H1 (cell line): ENCODE data around the gene DUOXA2. TPM values are rescaled to one million over a fixed set of nuclear protein-coding genes. Genes with fewer than 3 reads are reported as not detected.

Source experiments
- CTCF ChIA-PET: fragments of 300-600 bp; sonication (Branson Sonifier 250); formaldehyde crosslinking; loops from one replicate; lab custom pipeline; 2021; ENCODE audit not compliant: partially characterized antibody; lab: Charles Lee
- POLR2A ChIA-PET: fragments of 300-600 bp; sonication (Branson Sonifier 250); formaldehyde crosslinking; loops from one replicate; lab custom pipeline; 2021; ENCODE audit warnings: inconsistent platforms; ENCODE audit not compliant: partially characterized antibody; lab: Charles Lee
- DNase-seq, 2 experiments: peaks; one replicate each; pipeline versions ENCODE4 v3.0.0 to v3.0.0-alpha.2; 2010 to 2022; ENCODE audit warnings: low spot score in 2 of 2, low read depth in 1 of 2, mixed read lengths in 1 of 2
- FAIRE-seq: peaks from 2 replicates; lab custom pipeline; 2011; peaks lifted over from hg19 to GRCh38; lab: Jason Lieb, UNC
- H2AFZ ChIP-seq: 2 replicates; pipeline ENCODE4 v1.8.1; 2012; ENCODE audit warnings: low read length, inconsistent platforms
- H2AK5ac ChIP-seq: 2 replicates; pipeline ENCODE4 v1.6.1; 2013; ENCODE audit warnings: low read depth, low read length
- H2BK120ac ChIP-seq: replicated peaks from 2 replicates; pipeline ENCODE3; 2013; ENCODE audit warnings: low read depth, low read length, inconsistent platforms
- H2BK12ac ChIP-seq: 2 replicates; pipeline ENCODE4 v1.6.1; 2013; ENCODE audit warnings: low read depth, low read length
- H2BK15ac ChIP-seq: 2 replicates; pipeline ENCODE4 v1.6.1; 2013; ENCODE audit warnings: low read length
- H2BK20ac ChIP-seq: 2 replicates; pipeline ENCODE4 v1.6.1; 2013; ENCODE audit warnings: low read length
- H2BK5ac ChIP-seq: 2 replicates; pipeline ENCODE4 v1.6.1; 2013; ENCODE audit warnings: low read depth, low read length
- H3K14ac ChIP-seq: 2 replicates; pipeline ENCODE4 v1.6.1; 2013; ENCODE audit warnings: inconsistent platforms; ENCODE audit not compliant: insufficient read length
- H3K18ac ChIP-seq: 2 replicates; pipeline ENCODE4 v1.6.1; 2013; ENCODE audit warnings: low read length; ENCODE audit errors: extremely low read depth
- H3K23ac ChIP-seq: 2 replicates; pipeline ENCODE4 v1.6.1; 2013; ENCODE audit warnings: inconsistent platforms; ENCODE audit not compliant: insufficient read length
- H3K23me2 ChIP-seq: 2 replicates; pipeline ENCODE4 v1.6.1; 2013; ENCODE audit warnings: low read depth, low read length
- H3K27ac ChIP-seq: 2 replicates; pipeline ENCODE4 v1.6.1; 2011; ENCODE audit warnings: low read depth, low read length, inconsistent platforms
- H3K27me3 ChIP-seq, 4 experiments: replicated peaks in 1 of 4; 1 replicate in 1 of 4; 2 replicates in 3 of 4; pipeline versions ENCODE4 v1.6.1 to v1.8.1; 2011 to 2013; ENCODE audit warnings: low read length in 3 of 4, mild to moderate bottlenecking in 3 of 4, inconsistent platforms in 2 of 4, mixed read lengths in 2 of 4, moderate library complexity in 1 of 4; ENCODE audit not compliant: control insufficient read depth in 3 of 4, insufficient read depth in 3 of 4; ENCODE audit errors: extremely low read depth in 1 of 4
- H3K36me3 ChIP-seq, 4 experiments: 2 replicates each; pipeline versions ENCODE4 v1.6.1 to v1.8.1; 2011 to 2013; ENCODE audit warnings: mild to moderate bottlenecking in 4 of 4, low read length in 3 of 4, moderate library complexity in 2 of 4, control low read depth in 1 of 4, inconsistent platforms in 1 of 4; ENCODE audit not compliant: insufficient read depth in 4 of 4, control insufficient read depth in 2 of 4
- H3K4ac ChIP-seq: replicated peaks from 2 replicates; pipeline ENCODE3; 2013; ENCODE audit warnings: low read length, low read depth, mixed read lengths, inconsistent platforms; ENCODE audit not compliant: insufficient read length
- H3K4me1 ChIP-seq, 4 experiments: replicated peaks in 1 of 4; 1 replicate in 1 of 4; 2 replicates in 3 of 4; pipeline versions ENCODE4 v1.6.1 to v1.8.1; 2011 to 2013; ENCODE audit warnings: low read length in 3 of 4, inconsistent platforms in 2 of 4, mixed read lengths in 1 of 4; ENCODE audit not compliant: insufficient read depth in 4 of 4, control insufficient read depth in 3 of 4
- H3K4me2 ChIP-seq, 2 experiments: 2 replicates each; pipeline versions ENCODE4 v1.6.1 to v1.8.1; 2011 to 2013; ENCODE audit warnings: low read depth in 2 of 2, low read length in 2 of 2, control low read depth in 1 of 2, inconsistent platforms in 1 of 2, mild to moderate bottlenecking in 1 of 2; ENCODE audit not compliant: insufficient read depth in 1 of 2
- H3K4me3 ChIP-seq, 4 experiments: fragments of 200-600, 300-600 bp in 1 of 4; sonication (generic), shearing (Covaris generic), sonication (Bioruptor Twin) in 1 of 4; 2 replicates each; pipeline versions ENCODE4 v1.5.1 to v1.8.1; 2011 to 2016; ENCODE audit warnings: low read length in 4 of 4, low read depth in 3 of 4, control low read depth in 2 of 4, inconsistent platforms in 2 of 4, mild to moderate bottlenecking in 2 of 4, mixed read lengths in 1 of 4, moderate library complexity in 1 of 4; ENCODE audit not compliant: insufficient read depth in 2 of 4; ENCODE audit errors: extremely low read depth in 1 of 4
- H3K56ac ChIP-seq: replicated peaks from 2 replicates; pipeline ENCODE3; 2013; ENCODE audit warnings: low read depth, mild to moderate bottlenecking, mixed read lengths, low read length, inconsistent platforms; ENCODE audit not compliant: insufficient read length
- H3K79me1 ChIP-seq: 2 replicates; pipeline ENCODE4 v1.6.1; 2013; ENCODE audit warnings: low read depth, low read length, control low read depth
- H3K79me2 ChIP-seq, 2 experiments: 2 replicates each; pipeline versions ENCODE4 v1.6.1 to v1.8.1; 2012 to 2013; ENCODE audit warnings: low read length in 2 of 2, mild to moderate bottlenecking in 2 of 2, inconsistent platforms in 1 of 2; ENCODE audit not compliant: insufficient read depth in 2 of 2, control insufficient read depth in 1 of 2
- H3K9ac ChIP-seq, 4 experiments: replicated peaks in 1 of 4; 1 replicate in 1 of 4; 2 replicates in 3 of 4; pipeline versions ENCODE4 v1.6.1 to v1.8.1; 2011 to 2013; ENCODE audit warnings: low read depth in 3 of 4, low read length in 3 of 4, control low read depth in 2 of 4, mild to moderate bottlenecking in 2 of 4, moderate library complexity in 2 of 4, inconsistent platforms in 1 of 4; ENCODE audit errors: extremely low read depth in 1 of 4
- H3K9me3 ChIP-seq, 2 experiments: 2 replicates each; pipeline versions ENCODE4 v1.6.1 to v1.8.1; 2012 to 2013; ENCODE audit warnings: mild to moderate bottlenecking in 2 of 2, moderate library complexity in 2 of 2, control low read depth in 1 of 2, inconsistent platforms in 1 of 2, low read depth in 1 of 2, low read length in 1 of 2, mixed read lengths in 1 of 2; ENCODE audit not compliant: insufficient read depth in 2 of 2
- H4K20me1 ChIP-seq, 2 experiments: replicated peaks in 1 of 2; 2 replicates each; pipeline versions ENCODE3 to v1.8.1; 2011 to 2013; ENCODE audit warnings: inconsistent platforms in 2 of 2, low read length in 2 of 2, mild to moderate bottlenecking in 1 of 2; ENCODE audit not compliant: insufficient read depth in 2 of 2, control insufficient read depth in 1 of 2
- H4K5ac ChIP-seq: 2 replicates; pipeline ENCODE4 v1.6.1; 2013; ENCODE audit warnings: low read length, low read depth, mixed read lengths, inconsistent platforms; ENCODE audit not compliant: insufficient read length
- H4K8ac ChIP-seq: 2 replicates; pipeline ENCODE4 v1.8.0; 2013; ENCODE audit warnings: mild to moderate bottlenecking, moderate library complexity, low read length, inconsistent platforms; ENCODE audit not compliant: insufficient read depth; ENCODE audit errors: extremely low read depth
- H4K91ac ChIP-seq: replicated peaks from 2 replicates; pipeline ENCODE3; 2013; ENCODE audit warnings: low read length, mixed read lengths, inconsistent platforms; ENCODE audit not compliant: insufficient read length
- E2F6 ChIP-seq: IDR thresholded peaks from 2 replicates; pipeline ENCODE4 v1.6.1; 2012; ENCODE audit warnings: inconsistent platforms
- KDM4A ChIP-seq: IDR thresholded peaks from one replicate; pipeline ENCODE4 v1.7.1; 2012; ENCODE audit warnings: low read depth, mild to moderate bottlenecking, moderate library complexity, low read length, inconsistent platforms; ENCODE audit not compliant: severe bottlenecking
- MAX ChIP-seq: IDR thresholded peaks from 2 replicates; pipeline ENCODE4 v1.6.1; 2012; ENCODE audit warnings: inconsistent platforms
- TEAD4 ChIP-seq: IDR thresholded peaks from 2 replicates; pipeline ENCODE4 v1.6.1; 2012; ENCODE audit warnings: low read depth, low read length, inconsistent platforms, mixed read lengths
- WGBS, 2 experiments: shearing (Covaris generic) in 1 of 2; methylation state at CpG; one replicate each; pipeline versions ENCODE4 v1.1.6 to v1.1.7; 2013 to 2015; ENCODE audit warnings: low lambda C conversion rate in 2 of 2, mixed read lengths in 2 of 2, inconsistent platforms in 1 of 2, low coverage in 1 of 2, missing lambda C conversion rate in 1 of 2; ENCODE audit not compliant: insufficient replicate concordance in 2 of 2, insufficient coverage in 1 of 2, insufficient read length in 1 of 2; ENCODE audit errors: extremely low coverage in 1 of 2, missing lambda C conversion rate in 1 of 2; 5-methylcytosine and 5-hydroxymethylcytosine counted together
- polyA plus RNA-seq, 7 experiments: library from polyadenylated mRNA; depleted of rRNA in 3 of 7; stranded (reverse) in 5 of 7; unstranded in 2 of 7; fragments of >200 nt in 5 of 7; fragments of 200-250 nt in 2 of 7; gene quantifications; 1 replicate in 5 of 7; 2 replicates in 1 of 7; 4 replicates in 1 of 7; pipeline versions ENCODE4 v1.2.1 to v1.2.3, GENCODE V29; 2011 to 2013; ENCODE audit warnings: missing spikeins in 2 of 7, mixed read lengths in 2 of 7
- total RNA-seq: library from RNA; stranded (reverse); fragmentation: NEBNext Ultra II Directional; extraction: Animal tissue kit (Norgen Biotek cat#: 25700); gene quantifications from 2 replicates; pipeline ENCODE4 v1.2.1, GENCODE V29; 2021

DUOXA2 gene
- total and polyA plus RNA-seq, 2 of the 8 experiments (the other 6 are each of a cell fraction or from before 2014, with no cell fraction given), result 0.05 TPM; not detected in 1

DNA sequence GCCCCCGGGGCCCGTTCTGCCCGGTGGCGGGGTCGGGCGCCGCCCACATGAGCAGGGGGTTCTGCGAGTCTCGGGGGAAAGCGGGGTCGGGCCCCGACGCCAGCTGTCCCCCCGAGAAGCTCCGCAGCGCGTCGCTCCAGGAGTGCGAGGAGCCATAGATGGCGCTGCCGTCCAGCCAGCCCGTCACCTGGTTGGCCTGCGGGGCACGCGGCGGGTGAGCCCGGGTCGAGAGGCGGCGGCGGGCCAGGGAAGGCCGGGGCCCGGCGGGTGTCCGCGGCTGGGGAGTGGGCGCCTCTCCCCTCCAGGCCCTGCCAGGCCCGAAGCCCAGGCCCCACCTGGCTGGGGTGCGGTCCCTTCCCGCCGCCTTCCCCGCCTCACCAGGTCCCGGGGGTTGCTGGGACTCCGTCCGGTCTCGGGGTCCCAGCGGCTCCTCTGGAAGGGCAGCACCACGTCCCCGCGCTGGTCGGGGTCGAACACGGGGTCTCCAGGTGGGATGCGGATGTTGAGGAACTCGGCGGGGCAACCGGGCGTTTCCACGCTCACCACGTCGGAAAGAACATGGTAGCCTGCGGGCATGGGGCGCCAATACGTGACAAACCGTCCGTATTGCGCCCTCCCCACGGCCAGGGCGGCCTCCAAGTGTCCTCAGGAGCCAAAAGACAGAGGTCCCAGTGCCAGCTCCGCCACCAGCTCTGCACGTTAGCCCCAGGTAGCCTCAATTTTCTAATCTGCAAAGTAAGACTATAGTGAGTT, 2.6 kb upstream of the DUOXA2 start:
- Histone ChIP-seq H2AFZ (no peak overlapping the region), H4K91ac (no peak overlapping the region), H4K8ac (no peak overlapping the region), H3K9me3 (no peaks in the 10 kb centered on the region; a peak in 1 of 4 replicates), H3K4me1 (peaks cover 0 to 25% (median 20%) of the 10 kb centered on the region in 4 experiments; a peak in 6 of 7 replicates), H4K20me1 (peaks cover 19 to 41% of the 10 kb centered on the region in 2 experiments), H3K79me1 (no peaks in the 10 kb centered on the region), H3K27me3 (peaks cover 70 to 80% (median 75%) of the 10 kb centered on the region in 4 experiments), H3K23me2 (peaks cover 6% of the 10 kb centered on the region; the same call in 1 of the 2 replicates), H3K23ac (no peak overlapping the region), H2BK15ac (no peak overlapping the region), H2BK5ac (no peak overlapping the region), H2BK12ac (no peak overlapping the region), H3K4ac (no peak overlapping the region), H4K5ac (no peak overlapping the region), H3K4me2 (peak overlapping the region; percentile 84 to 85), H3K27ac (no peak overlapping the region), H3K56ac (no peak overlapping the region), H3K14ac (no peak overlapping the region), H2BK20ac (no peak overlapping the region), H3K79me2 (no peaks in the 10 kb centered on the region), H2BK120ac (no peak overlapping the region), H2AK5ac (no peak overlapping the region), H3K18ac (no peak overlapping the region), H3K4me3 (peak overlapping the region in 2 of 4 experiments; percentile 4 to 57; a peak in 4 of 8 replicates), H3K9ac (no peak overlapping the region), H3K36me3 (peaks cover 0 to 3% (median 0%) of the 10 kb centered on the region in 4 experiments; a peak in 1 of 8 replicates)
- FAIRE-seq (no peak), DNase-seq (peak in 1 of 2 experiments; percentile 63)
- ChIA-PET CTCF (interaction anchor here (0.9 to 5.5 kb wide), 5 partner anchors 13 to 75 kb away, joined by 3 to 45 read pairs (median 7); partner anchors contain the start of genes DUOX1 and DUOXA1), POLR2A (no interaction called here)
- WGBS, 2 experiments, result 4% methylated on average over 41 of the region's 71 CpGs; no CpG with 5 or more reads in 1 of the 2 experiments
- peak; percentile 50 for TF ChIP-seq E2F6
- no peak for TF ChIP-seq TEAD4
- peak; percentile 53; the same call in 1 of the 2 replicates for TF ChIP-seq MAX
- peak; percentile 51 for TF ChIP-seq KDM4A
